Activated naive CD4-positive, alpha-beta T cell treated with anti-CD3 and anti-CD28 coated beads, Interleukin-2, amount 50 U/mL, for 16 hours (primary cell): Measurements from ENCODE around the gene NXPE3.
"Not testable (repeated sequence)": the region's sequence is repeated elsewhere in the genome, so short reads cannot be mapped to it uniquely, and the experiment has no call there.

Experiments
- DNase-seq: peaks from one replicate; pipeline ENCODE4 v3.0.0-alpha.2; 2020

NXPE3 gene

DNA sequence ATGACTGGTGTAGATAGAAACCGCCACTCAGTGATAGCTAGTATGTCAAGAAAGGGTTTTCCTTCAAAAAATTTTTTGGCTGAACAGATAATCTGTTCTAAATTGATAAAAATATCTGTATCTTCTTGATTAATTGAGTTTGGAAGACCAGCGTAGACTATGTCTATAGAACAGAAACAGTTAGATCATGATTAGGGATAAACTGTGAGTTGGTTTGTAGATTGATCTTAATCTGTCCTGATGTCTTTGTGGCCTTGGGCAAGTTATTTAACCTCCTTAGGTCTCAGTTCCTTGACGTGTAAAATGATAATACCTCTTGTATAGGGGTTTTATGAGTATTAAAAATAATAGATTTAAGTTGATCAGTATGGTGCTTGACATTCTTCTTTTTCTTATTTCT, 75.0 kb downstream of the NXPE3 start:
- DNase-seq, result no peak

GRCh38 chr3:101854608-101855304, 75.7 kb downstream of the NXPE3 start:
- DNase-seq, result no peak

DNA sequence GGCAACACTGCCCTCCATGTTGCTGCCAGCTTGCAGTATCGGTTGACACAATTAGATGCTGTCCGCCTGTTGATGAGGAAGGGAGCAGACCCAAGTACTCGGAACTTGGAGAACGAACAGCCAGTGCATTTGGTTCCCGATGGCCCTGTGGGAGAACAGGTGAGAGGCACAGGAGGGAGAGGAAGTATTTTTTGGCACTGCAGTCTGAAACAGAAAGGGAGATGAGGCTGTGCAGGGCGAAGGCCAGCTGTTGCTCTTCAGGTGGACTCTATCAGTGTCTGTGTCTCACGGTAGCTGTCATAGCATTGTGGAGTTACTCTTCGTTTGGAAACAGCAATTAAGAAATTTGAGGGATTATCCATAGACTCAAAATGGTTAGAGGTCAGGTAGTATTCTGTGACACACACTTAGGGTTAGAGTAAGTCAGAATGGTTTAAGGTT, 78.3 kb downstream of the NXPE3 start:
- DNase-seq, result no peak

- DNase-seq, result no peak
Observed at GRCh38 chr3:101858464-101859030, 79.5 kb downstream of the NXPE3 start.

DNA sequence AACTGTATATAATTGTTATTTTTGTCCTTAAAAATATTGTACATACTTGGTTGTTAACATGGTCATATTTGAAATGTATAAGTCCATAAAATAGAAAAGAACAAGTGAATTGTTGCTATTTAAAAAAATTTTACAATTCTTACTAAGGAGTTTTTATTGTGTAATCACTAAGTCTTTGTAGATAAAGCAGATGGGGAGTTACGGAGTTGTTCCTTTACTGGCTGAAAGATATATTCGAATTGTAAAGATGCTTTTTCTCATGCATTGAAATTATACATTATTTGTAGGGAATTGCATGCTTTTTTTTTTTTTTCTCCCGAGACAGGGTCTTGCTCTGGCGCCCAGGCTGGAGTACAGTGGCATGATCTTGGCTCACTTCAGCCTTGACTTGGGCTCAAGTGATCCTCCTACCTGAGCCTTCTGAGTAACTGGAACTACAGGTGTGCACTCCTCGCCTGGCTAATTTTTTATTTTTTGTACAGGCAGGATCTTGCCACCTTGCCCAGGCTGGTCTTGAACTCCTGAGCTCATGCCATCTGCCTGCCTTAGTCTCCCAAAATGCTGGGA, 81.0 kb downstream of the NXPE3 start:
- DNase-seq, result no peak

DNA sequence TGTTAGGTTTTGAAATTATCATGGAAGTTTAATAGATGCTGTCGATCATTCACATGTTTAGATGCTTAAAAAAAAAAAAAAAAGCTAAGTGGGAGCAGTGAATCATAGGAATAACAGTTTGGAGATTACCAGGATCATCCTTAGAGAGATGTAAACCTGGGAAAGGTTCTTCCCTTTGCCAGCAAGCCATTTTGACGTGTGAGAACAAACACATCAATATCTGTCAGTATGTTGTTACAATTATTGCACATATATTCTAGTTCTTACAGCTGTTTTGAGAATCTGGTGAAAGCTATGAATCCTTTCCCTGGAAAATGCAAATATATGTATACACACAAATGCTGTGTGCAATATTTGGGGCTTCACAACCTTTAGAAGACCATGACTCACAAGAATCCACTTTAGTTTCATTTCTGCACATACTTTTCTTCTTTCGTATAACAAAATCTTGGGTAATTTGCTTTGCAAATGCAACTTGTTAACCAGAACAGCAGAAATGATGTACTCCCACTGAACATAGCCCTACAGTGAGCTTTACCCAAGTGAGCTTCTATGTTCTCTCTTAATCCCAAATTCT, 82.3 kb downstream of the NXPE3 start:
- DNase-seq, result no peak

DNA sequence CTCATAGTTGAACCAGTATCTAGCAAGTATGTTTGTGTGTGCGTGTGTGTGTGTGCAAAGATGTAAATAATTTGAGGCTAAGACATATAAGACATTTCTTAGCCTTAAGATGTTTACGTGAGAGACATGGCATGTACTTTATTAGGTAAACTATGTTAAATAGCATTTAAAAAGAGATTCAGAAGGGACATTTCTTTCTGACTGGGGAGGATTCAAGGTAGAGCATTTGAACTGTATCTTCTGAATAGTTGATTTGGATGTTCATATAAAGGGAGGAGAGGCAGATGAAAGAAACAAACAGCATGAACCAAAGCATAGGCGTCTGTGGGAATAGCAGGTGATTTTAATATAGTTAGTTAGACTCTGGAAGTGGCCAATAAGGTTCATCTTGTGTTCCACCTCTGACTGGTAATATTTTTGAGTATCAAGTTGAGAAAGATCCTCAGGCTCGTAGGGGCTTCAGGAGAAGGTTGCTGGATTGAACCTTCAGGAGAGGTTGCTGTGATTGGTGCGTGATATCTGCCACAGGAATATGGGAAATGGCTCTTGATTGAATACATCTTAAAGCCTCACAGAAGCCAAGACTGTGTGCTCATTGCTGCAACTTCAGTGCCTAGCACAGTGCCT, 82.9 kb downstream of the NXPE3 start:
- no peak for DNase-seq

- no peak for DNase-seq
Observed at GRCh38 chr3:101862416-101863165, 83.6 kb downstream of the NXPE3 start.

DNA sequence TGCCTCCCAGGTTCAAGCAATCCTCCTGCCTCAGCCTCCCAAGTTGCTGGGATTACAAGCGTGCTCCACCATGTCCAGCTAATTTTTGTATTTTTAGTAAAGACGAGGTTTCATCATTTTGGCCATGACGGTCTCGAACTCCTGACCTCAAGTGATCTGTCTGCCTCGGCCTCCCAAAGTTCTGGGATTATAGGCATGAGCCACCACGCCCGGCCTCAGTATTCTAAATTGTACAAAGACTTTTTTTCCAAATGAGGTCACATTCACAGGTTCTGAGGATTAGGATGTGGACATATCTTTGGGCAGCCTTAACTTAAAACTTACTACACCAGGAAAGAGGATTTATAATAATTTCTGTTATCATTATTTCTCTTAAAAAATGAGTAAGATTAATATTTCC, 85.9 kb downstream of the NXPE3 start:
- not testable (repeated sequence) for DNase-seq

DNA sequence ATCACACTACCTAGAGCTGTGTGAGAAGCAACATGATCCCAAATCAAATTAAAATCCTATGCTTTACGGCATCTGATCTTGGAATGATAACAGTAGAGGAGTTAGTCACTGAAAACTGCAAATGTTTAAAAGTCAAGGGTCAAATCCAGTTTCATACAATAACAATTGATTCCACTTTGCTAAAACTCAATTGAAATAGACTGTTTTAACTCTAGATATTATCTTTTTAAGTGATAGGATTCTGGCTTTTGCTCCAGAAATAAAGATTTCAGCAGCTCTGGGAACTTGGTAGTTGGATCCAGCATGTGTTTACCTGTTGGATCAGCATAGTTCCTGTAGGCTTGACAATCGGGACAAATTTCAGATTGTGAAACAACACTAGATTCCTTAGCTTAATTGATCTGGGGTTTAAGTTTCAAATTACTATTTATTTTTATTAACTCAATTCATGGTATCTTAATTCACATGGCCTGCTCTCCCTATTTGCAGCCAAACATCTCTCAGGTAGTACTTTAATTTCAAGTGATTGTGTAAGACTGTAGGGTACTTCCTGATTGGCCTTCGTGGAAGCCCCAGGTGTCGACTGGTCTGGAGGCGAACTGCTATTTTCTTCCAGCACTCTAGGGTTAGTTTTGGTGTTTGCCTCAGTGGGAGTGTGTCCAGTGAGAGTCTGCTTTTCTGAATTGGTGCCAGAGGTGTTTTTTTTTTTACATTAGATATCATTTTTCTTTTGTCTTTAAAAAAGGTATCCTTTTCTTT, 86.9 kb downstream of the NXPE3 start:
- DNase-seq, result no peak

- no peak for DNase-seq
Observed at GRCh38 chr3:101867511-101867910, 88.5 kb downstream of the NXPE3 start.

DNA sequence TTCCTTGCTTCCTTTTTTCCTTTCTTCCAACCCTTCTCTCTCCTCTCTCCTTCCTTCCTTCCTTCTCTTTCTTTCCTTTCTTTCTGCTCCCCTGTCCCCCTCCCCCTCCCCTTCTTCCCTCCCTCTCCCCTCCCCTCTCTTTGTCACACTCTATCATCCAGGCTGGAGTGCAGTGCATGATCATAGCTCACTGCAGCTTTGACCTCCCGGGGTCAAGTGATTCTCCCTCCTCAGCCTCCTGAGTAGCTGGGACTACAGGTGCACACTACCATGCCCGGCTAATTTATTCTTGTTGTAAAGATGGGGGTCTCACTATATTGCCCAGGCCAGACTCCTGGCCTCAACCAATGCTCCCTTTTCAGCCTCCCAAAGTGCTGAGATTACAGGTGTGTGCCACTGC, 89.0 kb downstream of the NXPE3 start:
- DNase-seq, result no peak

- no peak for DNase-seq
Observed at GRCh38 chr3:101868534-101869464, 89.8 kb downstream of the NXPE3 start.

- DNase-seq, result no peak
Observed at GRCh38 chr3:101870138-101870537, 91.1 kb downstream of the NXPE3 start.

DNA sequence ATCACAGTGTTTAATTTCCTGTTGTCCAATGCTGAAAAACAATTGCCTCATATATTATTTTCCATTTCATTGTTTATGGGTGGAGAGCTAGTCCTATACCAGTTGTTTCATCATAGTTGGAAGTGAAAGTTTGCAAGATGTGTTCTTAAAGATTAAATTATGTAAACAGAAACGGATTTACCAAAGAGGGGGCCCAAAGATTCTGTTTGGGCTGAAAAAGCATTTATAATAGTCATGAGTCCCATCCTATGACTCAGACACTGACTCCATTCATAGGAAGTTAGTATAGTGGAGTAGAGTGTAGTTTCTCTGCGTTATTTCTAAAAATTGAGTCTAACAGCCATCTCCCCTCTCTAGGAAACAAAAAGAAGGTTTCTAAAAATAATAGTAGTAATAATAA, 94.6 kb downstream of the NXPE3 start:
- DNase-seq, result no peak

DNA sequence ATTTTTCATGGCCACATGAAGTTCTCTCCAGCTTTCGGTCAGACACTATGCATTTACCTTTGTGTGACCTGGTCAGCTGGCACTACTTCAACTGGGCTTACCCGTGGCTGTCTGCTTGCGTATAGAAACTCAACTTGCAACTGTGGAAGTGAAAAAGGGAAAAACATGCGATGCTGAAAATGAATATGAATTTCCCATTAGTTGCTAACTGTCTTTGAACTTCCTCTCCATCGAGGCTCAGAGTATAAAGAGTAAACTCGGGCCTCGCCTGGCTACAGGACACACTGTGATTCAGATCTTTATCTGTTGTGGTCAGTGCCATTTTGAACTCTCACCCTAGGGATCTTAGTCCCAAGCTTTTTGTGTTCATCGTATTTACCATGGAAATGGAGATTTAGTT, 97.1 kb downstream of the NXPE3 start:
- DNase-seq, result no peak
